ENCODE measurements around the gene ADAM22.

The ADAM22 gene

DNA sequence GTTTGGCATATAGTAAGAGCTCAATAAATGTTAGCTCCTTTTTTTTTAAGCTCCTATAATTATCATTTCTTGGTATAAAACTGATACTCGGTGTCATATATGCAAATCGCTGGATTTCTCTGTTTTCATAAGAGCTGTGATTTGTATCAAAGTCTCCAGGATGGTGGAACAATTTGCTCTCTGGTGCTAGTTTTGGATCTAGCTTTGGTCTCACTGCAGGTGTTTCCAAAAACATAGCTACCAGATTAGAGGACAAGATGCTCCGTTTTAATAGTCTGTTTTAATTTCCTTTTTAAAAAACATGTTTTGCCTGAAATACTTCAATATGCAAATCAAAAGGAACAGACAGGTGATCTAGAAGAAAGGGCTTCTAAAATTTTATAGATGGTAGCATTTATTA, 25.3 kb downstream of the ADAM22 start:
- DNase-seq: no peak

DNA sequence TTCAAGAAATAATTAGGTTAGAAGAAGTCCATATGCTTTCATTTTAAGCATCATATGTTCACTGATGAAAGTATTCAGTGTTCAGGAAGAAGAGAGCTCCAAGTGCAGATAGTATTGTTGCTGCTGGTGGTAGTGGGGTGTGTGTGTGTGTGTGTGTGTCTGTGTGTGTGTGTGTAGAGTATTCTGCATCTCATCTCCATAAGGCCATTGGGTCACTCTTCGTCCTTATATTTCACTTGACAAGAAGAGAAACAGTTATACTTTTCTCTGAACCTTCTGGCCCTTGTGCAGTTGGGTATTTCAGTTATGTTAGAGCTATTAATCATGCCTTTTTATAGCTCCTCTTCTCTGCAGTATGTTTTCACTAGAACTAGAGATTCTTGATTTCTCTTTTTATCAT, 26.2 kb downstream of the ADAM22 start:
- no peak for DNase-seq

DNA sequence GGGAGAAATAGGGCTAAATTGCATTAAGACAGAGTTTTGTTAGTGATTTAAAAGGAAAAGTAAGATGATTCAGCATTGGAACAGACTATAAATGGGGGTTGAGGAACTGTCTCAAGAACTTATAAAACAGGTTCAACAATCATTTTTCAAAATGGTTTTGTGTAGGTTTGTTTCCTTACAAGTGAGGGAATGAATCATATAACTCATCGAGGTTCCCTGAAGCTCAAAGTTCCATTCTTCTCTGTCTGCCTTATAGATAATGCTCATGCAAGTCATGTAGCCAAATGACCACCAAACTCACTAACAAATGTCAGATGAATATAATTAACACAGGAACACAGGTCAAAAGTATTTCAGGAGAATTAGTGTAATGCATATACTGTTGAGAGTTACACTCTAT, 27.7 kb downstream of the ADAM22 start:
- no peak for DNase-seq

DNA sequence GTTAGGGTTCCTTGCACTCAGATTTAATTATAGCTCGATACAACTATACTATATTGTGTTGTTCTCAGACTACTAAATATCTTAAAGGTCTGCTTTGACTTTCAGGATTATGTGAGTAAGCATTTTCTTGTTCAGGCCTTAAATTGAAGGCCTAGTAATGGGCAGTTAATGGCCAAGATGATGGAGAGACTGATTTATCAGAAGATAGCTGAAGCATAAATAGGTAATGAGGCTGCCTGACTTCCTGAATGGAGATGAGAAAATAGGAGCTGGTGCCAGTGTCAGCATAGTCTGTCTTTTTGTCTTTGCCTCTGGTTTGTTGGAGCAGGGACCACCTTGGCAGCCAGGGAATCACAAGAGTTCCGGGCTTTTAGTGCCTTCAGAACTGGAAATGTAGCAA, 32.2 kb downstream of the ADAM22 start:
- no peak for DNase-seq

DNA sequence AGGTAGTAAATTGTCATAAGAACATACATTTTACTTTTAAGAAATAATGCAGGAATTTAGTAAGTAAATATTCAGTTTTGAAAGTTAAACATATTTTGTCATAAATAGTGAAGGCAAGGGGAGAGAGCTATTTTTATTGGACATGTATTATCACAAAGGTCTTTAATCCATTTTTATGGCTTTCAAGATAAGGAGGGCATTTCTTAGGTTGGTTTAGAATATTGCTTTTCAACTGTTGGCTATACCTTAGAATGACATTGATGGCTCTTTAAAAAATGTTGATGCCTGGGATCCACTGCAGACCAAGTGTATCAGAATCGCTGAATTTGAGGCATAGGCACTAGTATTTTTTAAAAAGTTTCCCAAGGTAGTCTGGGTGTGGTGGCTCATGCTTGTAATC, 34.0 kb downstream of the ADAM22 start:
- no peak for DNase-seq

DNA sequence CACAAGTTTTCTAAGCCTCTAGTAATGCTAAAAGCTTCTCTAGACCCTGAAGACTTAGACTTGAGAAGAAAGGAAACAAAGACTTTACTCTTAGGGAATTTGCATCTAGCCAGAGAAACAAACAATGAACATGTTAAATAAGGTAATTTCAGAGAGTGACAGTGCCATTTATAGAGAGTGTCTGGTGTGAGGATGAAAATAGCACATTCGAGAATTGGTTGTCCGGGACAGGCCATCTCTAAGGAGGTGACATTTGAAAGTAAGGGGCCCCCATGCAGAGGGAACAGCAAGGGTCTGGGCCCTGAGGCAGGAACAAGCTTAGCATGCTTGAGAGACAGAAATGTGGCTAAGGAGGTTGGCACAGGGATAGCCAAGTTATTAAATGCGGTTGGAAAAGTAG, 48.1 kb downstream of the ADAM22 start:
- DNase-seq: no peak

DNA sequence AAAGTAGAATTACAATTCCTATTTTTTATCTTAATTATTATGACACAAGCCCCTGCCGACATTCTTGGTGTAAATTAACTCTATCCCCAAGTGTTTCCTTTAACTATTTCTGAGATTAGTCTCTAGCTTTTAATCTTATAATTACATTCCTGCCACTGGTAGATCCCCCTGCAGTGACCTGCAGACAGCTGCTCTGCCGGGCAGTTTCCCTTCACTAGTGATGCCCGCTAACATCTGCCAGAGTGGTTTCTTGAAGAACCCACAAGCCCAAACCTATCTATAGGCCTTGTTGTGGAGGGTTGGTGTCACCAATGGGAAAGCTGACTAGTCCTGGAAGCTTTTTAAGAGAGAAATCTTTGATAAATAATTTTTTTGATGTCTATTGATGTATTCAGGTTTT, 50.0 kb downstream of the ADAM22 start:
- DNase-seq: no peak

DNA sequence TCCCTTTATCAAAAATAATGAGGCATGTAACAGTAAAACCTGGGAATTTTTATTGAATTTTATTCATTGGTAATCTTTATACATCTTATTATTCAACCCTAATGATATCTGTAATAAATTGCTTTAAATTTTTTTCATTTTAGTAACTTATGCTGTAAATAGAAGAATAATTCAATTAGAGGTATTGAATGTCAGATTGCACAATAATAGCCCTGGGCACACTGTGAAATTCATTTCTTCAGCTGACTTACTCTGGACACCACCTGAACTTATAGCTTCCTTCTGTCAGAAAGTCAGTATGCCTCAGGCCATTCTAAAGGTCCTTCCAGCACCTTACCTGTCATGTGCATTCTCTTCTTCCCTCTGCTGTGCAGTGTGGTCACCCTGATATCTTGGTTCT, 59.2 kb downstream of the ADAM22 start:
- no peak for DNase-seq

DNA sequence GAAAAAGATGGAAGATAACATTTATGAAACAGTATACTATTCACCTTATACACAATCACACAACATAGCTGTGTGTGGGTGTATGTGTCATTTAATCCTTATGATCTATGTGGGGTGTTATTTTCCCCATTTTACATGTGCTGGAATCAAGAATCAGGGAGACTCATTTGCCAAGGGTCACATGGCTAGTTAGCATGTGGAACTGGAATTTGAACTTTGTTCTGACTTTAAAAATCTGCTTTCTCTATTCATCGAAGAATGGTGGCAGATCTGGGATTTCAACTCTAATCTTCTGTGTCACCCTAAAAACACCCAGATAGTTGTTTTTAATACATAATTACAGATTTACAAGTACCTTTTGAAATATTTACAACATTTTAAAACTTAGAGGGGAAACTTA, 65.2 kb downstream of the ADAM22 start:
- DNase-seq: no peak

DNA sequence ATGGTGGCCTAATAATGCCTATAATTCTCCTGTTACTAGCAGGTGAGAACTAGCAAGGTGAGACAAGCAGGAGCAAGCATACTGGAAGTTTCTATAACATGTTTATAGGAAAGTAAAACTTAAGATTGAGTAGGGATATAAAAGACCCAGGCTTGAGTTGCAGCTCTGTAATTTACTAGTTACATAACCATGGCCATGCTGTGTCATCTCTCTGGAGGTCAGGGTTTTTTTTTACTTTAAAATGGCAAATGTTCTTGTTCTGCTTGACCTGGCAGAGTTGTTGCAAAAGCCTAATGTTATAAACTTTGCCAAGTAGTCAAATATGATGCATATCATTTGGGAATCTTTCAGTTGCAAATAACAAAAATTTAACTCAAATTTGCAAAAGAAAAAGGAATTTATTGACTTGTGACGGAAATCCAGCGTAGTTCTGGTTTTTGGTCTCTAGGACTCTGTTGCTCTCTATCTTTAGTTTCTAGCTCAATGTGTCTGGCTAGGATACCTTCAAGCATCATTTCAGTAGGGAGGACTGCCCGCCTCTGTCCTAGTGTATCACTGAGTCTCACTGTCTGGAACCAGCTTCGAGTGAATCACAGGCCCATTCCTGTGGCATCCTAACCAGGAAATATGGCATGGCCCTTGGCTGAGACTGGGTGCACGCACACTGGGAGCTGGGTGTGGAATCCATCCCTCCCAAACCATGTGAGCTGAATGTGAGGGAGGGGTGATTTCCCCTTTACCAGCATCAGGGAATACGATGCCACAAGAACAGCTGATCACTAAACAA, 67.9 kb downstream of the ADAM22 start:
- DNase-seq: no peak

DNA sequence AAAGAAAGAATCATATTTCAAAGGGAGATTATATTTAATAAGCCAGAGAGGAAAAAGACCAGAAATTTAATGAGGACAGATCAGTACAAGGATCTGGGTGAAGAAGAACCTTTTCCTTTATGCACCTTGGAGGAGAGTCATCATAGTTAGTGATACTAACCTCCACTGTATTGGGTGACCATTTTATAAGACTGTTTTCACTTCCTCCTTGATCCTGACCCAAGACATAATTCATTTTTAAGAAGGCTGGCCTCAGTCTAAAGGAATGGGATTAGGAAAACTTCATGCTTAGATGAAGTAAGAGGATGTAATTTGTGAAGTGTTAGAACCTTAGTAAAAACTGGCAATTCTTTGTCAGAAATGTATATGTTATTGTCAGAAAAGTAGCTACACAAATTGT, 68.6 kb downstream of the ADAM22 start:
- no peak for DNase-seq

DNA sequence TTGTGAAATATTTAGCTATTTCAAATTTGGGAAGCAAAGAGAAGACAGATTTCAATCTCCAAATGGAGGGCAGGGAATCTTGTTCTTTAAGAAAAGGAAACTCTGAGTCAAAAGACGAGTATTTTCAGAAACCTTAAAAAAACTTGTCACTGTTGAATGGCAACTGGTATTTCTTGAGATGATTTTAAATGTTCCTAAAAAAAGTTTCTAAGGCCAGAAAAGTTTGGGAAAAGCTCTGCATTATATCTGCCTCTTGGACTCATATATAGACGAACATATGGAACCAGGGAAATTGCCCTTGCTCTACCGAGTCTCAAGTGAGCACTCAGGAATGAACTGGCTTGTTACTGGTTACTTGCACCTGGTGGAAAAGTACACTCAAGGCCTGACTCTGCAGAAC, 69.5 kb downstream of the ADAM22 start:
- DNase-seq: no peak

DNA sequence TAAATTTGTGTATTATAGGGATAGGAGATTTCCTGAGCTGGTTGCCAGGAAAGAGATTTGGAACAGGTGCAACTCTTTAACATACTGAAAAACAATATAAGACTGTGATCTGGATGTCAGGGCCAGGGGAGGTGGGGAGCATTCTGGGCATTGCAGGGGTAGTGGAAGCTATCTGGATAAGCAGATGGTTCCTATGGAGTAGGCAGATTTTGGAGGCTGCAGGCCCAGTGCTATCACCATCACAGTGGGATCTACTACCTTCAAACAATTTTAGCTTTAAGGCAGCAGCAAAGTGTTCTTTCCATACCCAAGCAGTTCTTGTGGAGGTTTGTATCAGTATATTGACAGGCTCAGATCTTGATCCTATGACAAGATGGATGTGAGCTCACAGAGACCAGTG, 71.1 kb downstream of the ADAM22 start:
- DNase-seq: no peak

DNA sequence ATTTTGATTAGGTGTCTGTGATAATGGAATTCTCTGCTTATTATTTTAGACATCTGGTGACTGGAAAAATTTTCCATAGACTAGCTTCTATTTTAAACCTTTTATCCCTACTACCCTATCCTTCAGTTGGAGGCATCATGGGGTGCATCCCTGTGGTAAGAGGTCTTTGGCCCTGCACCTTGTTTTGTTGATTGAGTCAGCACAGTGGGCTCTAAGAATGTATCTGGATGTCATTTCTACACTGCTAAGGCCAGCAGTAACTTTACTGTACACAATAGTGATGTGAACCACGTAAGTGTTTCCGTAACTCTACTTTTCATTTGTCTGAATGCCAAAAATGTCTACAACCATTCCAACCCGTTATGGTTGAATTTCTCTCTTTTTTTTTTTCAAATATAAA, 75.6 kb downstream of the ADAM22 start:
- DNase-seq: no peak

DNA sequence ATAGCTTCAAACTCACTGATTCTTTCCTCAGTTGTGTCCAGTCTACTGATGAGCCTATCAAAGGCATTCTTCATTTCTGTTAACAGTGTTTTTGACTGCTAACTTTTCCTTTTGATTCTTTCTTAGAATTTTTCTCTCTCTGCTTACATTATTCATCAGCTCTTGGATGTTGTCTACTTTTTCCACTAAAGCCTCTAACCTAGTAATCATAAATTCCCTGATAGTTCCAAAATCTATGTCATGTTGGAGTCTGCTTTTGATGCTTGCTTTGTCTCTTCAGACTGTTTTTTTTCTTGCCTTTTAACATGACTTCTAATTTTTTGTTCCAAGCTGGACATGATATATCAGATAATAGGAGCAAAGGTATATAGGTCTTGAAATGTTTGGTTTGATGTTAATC, 78.0 kb downstream of the ADAM22 start:
- no peak for DNase-seq

DNA sequence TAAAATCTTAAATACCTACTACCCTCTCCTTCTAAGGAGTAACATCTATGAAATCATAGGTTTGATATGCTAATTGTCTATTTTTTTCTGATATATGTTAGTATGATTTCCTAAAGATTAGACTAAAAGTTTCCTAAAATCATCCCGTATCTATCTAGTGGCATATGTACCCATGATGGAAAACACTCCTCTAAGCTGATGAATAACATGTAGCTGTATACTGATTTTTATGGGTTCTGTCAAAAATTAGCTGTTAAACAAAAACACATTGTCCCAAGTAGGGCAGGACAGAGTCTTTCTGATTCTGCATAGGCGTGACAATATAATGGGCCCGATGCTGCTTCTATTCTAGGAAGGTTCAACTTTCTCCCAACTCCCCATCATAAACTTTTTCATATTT, 79.9 kb downstream of the ADAM22 start:
- DNase-seq: no peak

DNA sequence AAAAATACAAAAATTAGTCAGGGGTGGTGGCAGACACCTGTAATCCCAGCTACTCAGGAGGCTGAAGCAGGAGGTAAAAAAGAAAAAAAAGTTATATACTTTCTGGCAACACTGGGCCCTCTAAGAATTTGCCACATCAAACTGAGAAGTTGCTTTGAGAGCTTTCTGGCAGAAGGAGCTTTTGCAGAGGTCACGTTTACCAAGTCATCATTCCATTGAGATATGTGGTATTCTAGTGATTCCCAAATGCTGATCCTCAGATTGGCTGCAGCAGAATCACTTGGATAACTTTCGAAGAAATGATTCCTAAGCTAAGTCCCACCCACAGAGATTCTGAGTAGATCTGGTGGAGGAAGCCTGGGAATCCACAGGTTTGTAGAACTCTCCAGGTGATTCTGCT, 80.5 kb downstream of the ADAM22 start:
- no peak for DNase-seq

DNA sequence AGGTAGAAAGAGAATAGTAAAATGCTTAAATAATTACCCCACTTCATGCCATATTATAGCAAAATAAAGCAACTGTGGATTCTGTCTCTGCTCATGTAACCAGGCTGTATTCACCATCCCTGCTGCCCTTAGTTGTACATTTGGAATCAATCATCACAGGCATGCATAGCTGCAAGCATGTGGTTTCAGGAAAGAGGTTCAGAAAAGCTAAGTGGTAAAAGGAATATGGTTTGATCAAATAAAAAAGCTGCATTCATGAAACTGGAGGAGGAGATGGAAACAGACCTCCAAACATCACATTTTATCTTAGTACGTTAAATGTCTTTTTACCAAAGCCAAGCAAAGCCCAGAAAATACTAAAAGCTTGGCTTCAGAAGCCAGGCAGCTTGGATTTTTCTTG, 81.3 kb downstream of the ADAM22 start:
- DNase-seq: no peak

DNA sequence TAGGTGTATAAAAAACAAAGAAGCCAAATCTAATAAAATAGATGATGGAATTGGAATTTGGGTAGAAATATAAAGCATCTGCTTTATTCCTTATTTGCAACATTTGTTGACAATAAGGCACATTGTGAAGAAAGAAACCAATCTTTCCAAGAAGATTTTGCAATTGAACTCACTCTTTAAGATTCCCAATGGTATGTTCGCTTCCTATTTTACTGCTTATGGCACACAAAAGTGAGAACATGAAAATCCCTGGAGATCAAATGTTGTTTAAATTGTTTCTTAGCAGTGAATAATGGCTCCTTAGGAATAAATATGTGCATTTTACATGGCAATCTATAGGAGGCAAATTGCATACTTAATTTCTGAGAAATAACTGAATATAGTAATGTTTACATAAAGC, 84.5 kb downstream of the ADAM22 start:
- DNase-seq: no peak

DNA sequence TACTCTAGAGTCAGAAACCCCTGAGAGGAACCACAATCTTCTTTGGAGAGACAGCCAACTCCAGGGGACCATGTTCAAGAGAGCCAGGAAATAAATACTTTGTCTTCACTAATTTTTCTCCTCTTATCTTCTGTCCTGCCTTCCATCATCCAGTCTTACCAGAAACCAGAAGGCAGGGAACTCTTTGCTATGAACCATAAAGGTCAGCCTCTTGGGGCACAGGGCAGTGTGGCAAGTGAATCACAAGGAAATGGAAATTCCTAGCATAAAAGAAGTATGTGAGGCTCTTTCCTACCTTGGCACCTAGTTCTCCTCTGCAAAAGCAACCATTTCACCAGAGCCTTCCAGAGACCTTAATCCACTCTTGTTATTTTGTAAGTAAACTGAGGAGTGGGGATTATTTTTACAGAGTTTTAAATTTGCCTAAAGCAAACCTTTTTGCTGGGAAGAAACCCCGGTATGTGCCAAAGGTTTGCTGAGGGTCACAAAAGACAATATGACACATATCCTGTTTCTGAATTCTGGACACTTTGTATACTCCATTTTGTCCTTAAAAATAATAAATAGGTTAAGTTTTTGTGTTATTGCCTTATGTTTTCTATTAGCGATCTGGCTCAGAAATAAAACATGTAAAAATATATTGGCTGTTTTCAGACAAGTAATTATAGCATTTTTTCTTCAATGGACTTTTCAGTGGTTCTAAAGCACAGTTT, 87.1 kb downstream of the ADAM22 start:
- no peak for DNase-seq

DNA sequence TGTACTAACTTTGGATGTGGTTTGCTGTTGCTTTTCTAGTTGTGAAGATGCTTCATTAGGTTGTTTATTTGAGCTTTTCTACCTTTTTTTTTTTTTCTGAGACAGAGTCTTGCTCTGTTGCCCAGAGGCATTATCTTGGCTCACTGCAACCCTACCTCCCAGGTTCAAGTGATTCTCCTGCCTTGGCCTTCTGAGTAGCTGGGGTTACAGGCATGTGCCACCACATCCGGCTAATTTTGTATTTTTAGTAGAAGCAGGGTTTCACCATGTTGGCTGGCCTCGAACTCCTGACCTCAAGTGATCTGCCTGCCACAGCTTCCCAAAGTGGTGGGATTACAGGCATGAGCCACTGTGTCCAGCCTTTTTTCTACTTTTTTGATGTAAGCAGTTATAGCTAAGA, 93.7 kb downstream of the ADAM22 start:
- no peak for DNase-seq

DNA sequence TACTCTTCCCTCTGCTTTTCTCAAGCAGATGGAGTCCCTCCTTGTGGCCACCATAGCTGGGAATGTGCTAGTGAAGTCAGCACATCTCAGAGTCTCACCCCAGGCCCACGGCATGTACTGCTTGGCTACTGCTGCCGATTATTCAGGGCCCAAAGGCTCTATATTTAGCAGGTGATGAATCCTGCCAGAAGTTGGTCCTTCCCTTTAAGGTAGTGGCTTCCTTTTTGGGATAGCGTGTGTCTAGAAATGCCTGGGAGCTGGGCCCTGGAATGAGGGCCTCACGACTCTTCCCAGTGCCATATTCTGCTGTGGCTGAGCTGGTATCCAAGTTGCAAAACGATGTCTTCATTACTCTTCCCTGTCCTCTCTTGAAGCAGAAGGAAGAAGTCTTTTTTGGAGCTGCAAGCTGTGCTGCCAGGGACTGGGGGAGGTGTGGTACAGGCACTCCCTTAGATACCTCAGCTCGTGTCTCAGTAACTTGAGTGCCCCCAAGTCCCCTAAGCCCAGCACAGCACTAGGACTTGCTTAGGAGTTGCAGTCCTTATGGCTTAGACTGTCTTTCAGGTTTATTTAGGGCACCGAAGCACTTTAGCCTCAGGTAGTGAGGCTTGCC, 100.1 kb downstream of the ADAM22 start:
- DNase-seq: no peak

DNA sequence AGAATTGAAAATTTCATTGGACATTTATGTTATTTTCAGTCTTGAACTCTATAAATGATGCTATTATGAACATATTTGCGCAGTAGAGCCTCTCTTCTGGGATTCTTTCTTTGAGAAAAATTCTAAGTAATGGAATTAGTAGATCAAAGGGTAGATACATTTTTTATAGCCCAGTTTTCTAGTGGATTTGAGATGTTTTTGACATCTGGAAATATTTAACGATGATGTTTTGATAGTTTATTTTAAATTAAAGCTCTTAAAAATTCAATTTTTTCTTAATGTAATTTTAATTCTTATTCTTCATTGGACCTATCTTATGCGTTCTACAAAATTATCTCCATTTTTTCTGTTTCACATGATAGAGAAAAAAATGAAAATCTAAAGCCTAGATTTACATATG, 103.0 kb downstream of the ADAM22 start:
- DNase-seq: no peak

DNA sequence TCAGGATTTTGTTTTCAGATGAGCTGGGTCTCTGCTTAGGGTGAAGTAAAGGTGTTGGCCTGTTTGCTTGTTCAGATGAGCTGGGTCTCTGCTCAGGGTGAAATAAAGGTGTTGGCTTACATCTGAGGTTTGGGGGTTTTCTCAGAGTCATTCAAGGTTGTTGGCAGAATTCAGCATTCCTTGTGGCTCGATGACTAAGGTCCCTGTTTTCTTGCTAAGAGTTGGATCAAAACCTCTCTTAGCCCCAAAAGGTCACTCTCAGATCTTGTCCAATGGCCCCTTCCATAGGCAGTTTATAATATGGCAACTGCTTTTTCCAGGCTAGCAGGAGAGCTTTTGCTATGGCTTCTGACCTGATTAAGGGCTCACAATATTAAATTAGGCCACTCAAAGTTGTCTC, 106.6 kb downstream of the ADAM22 start:
- DNase-seq: no peak
